Measurements from ENCODE around the gene CDC42EP5.
"Not testable (repeated sequence)": the region's sequence is repeated elsewhere in the genome, so short reads cannot be mapped to it uniquely, and the experiment has no call there.

The CDC42EP5 gene

GRCh38 chr19:54473071-54473891 lies at the start of gene CDC42EP5:
Gene CDC42EP5 (minus strand): TSS chr19:54473296. CDS start chr19:54465547, 7,749 bp downstream.
- DNase-seq = peak; percentile 54
- H3K36me3 Mint-ChIP-seq (ENCODE audit: low read depth) = no peaks in the 10 kb centered on the region
- ATAC-seq = peak; percentile 57
- no peak within 1 kb of the TSS for H3K27ac Mint-ChIP-seq
- H3K27me3 Mint-ChIP-seq = peaks cover 58% of the 10 kb centered on the region
- H3K4me3 Mint-ChIP-seq = no peak within 1 kb of the TSS
- no peaks in the 10 kb centered on the region for H3K9me3 Mint-ChIP-seq
- H3K4me1 Mint-ChIP-seq = peaks cover 22% of the 10 kb centered on the region

GRCh38 chr19:54521860-54522513 lies 48.9 kb upstream of the CDC42EP5 start:
- Mint-ChIP-seq H3K27me3 (peaks cover 26% of the 10 kb centered on the region), H3K9me3 (peaks cover 8% of the 10 kb centered on the region), H3K4me1 (peaks cover 59% of the 10 kb centered on the region), H3K4me3 (peak overlapping the region; percentile 59), H3K27ac (peak overlapping the region; percentile 84), H3K36me3 (ENCODE audit: low read depth) (peaks cover 2% of the 10 kb centered on the region)
- no peak for ATAC-seq
- DNase-seq = no peak

- Mint-ChIP-seq H3K27ac (peak overlapping the region; percentile 84), H3K9me3 (peaks cover 8% of the 10 kb centered on the region), H3K36me3 (ENCODE audit: low read depth) (peaks cover 2% of the 10 kb centered on the region), H3K27me3 (peaks cover 23% of the 10 kb centered on the region), H3K4me3 (peak overlapping the region; percentile 59), H3K4me1 (peaks cover 59% of the 10 kb centered on the region)
- peak; percentile 9 for DNase-seq
- peak; percentile 27 for ATAC-seq
Observed at GRCh38 chr19:54521022-54521859, 48.1 kb upstream of the CDC42EP5 start.

- Mint-ChIP-seq H3K36me3 (ENCODE audit: low read depth) (peaks cover 2% of the 10 kb centered on the region), H3K9me3 (peaks cover 5% of the 10 kb centered on the region), H3K4me1 (peaks cover 54% of the 10 kb centered on the region), H3K27me3 (peaks cover 30% of the 10 kb centered on the region), H3K27ac (peak overlapping the region; percentile 12), H3K4me3 (peak overlapping the region; percentile 44)
- DNase-seq (peak; percentile 15), ATAC-seq (peak; percentile 80)
Observed at GRCh38 chr19:54518844-54519243, 45.7 kb upstream of the CDC42EP5 start.

GRCh38 chr19:54517483-54517882 lies 44.4 kb upstream of the CDC42EP5 start:
- ATAC-seq = no peak
- Mint-ChIP-seq H3K27ac (no peak overlapping the region), H3K4me3 (no peak overlapping the region), H3K36me3 (ENCODE audit: low read depth) (no peaks in the 10 kb centered on the region), H3K27me3 (peaks cover 37% of the 10 kb centered on the region), H3K4me1 (peaks cover 41% of the 10 kb centered on the region), H3K9me3 (peaks cover 5% of the 10 kb centered on the region)
- peak; percentile 71 for DNase-seq

- no peak for DNase-seq
- Mint-ChIP-seq H3K27me3 (peaks cover 35% of the 10 kb centered on the region), H3K9me3 (peaks cover 5% of the 10 kb centered on the region), H3K36me3 (ENCODE audit: low read depth) (no peaks in the 10 kb centered on the region), H3K4me1 (peaks cover 21% of the 10 kb centered on the region), H3K4me3 (no peak overlapping the region), H3K27ac (no peak overlapping the region)
- ATAC-seq = no peak
Observed at GRCh38 chr19:54515156-54515555, 42.1 kb upstream of the CDC42EP5 start.

GRCh38 chr19:54509200-54509940 lies 36.3 kb upstream of the CDC42EP5 start:
- DNase-seq = peak; percentile 20
- ATAC-seq = peak; percentile 72
- not testable (repeated sequence) for H3K36me3 Mint-ChIP-seq (ENCODE audit: low read depth); H3K4me1 Mint-ChIP-seq; H3K27ac Mint-ChIP-seq; H3K9me3 Mint-ChIP-seq; H3K4me3 Mint-ChIP-seq
- peaks cover 21% of the 10 kb centered on the region for H3K27me3 Mint-ChIP-seq

- not testable (repeated sequence) for H3K4me1 Mint-ChIP-seq; H3K27ac Mint-ChIP-seq; DNase-seq; ATAC-seq; H3K9me3 Mint-ChIP-seq; H3K4me3 Mint-ChIP-seq; H3K36me3 Mint-ChIP-seq (ENCODE audit: low read depth)
- peaks cover 21% of the 10 kb centered on the region for H3K27me3 Mint-ChIP-seq
Observed at GRCh38 chr19:54508487-54508886, 35.4 kb upstream of the CDC42EP5 start.

- Mint-ChIP-seq H3K27me3 (peaks cover 15% of the 10 kb centered on the region), H3K27ac (no peak overlapping the region), H3K4me1 (peaks cover 8% of the 10 kb centered on the region), H3K9me3 (no peaks in the 10 kb centered on the region), H3K4me3 (no peak overlapping the region), H3K36me3 (ENCODE audit: low read depth) (no peaks in the 10 kb centered on the region)
- ATAC-seq = no peak
- no peak for DNase-seq
Observed at GRCh38 chr19:54507824-54508223, 34.7 kb upstream of the CDC42EP5 start.

- DNase-seq; H3K27ac Mint-ChIP-seq; H3K36me3 Mint-ChIP-seq (ENCODE audit: low read depth); H3K4me3 Mint-ChIP-seq; H3K9me3 Mint-ChIP-seq: not testable (repeated sequence)
- ATAC-seq = peak; percentile 35
- H3K4me1 Mint-ChIP-seq = peaks cover 15% of the 10 kb centered on the region
- peaks cover 15% of the 10 kb centered on the region for H3K27me3 Mint-ChIP-seq
Observed at GRCh38 chr19:54507038-54507717, 34.1 kb upstream of the CDC42EP5 start.

- no peak overlapping the region for H3K27ac Mint-ChIP-seq
Observed at GRCh38 chr19:54506079-54506478, 33.0 kb upstream of the CDC42EP5 start.

GRCh38 chr19:54505542-54505941 lies 32.4 kb upstream of the CDC42EP5 start:
- not testable (repeated sequence) for H3K9me3 Mint-ChIP-seq; ATAC-seq; DNase-seq; H3K4me3 Mint-ChIP-seq; H3K36me3 Mint-ChIP-seq (ENCODE audit: low read depth); H3K27ac Mint-ChIP-seq
- Mint-ChIP-seq H3K27me3 (peaks cover 18% of the 10 kb centered on the region), H3K4me1 (peaks cover 16% of the 10 kb centered on the region)

More at GRCh38 chr19:54506079-54506478, 33.0 kb upstream of the CDC42EP5 start:
- no peaks in the 10 kb centered on the region for H3K36me3 Mint-ChIP-seq (ENCODE audit: low read depth)
- ATAC-seq = no peak
- H3K4me3 Mint-ChIP-seq = no peak overlapping the region
- H3K4me1 Mint-ChIP-seq = peaks cover 16% of the 10 kb centered on the region
- H3K9me3 Mint-ChIP-seq = no peaks in the 10 kb centered on the region
- DNase-seq = no peak
- H3K27me3 Mint-ChIP-seq = peaks cover 16% of the 10 kb centered on the region

- Mint-ChIP-seq H3K27me3 (peaks cover 32% of the 10 kb centered on the region), H3K4me3 (peak within 1 kb of the TSS; percentile 29), H3K4me1 (peaks cover 28% of the 10 kb centered on the region), H3K36me3 (ENCODE audit: low read depth) (no peaks in the 10 kb centered on the region), H3K9me3 (no peaks in the 10 kb centered on the region), H3K27ac (no peak within 1 kb of the TSS)
- DNase-seq (peak; percentile 19), ATAC-seq (peak; percentile 78)
Observed at GRCh38 chr19:54502518-54503048, 29.5 kb upstream of the CDC42EP5 start, which contains the start of gene LAIR2. Gene LAIR2 (plus strand): TSS chr19:54502831. CDS start chr19:54502919, 88 bp downstream.
